BLaER1 (cell line): ENCODE measurements around the gene PCDH8.
A peak's percentile ranks its signal among the peaks of the same experiment; 100 is the strongest.

Experiments
- H3K27ac ChIP-seq: shearing (Covaris generic); formaldehyde crosslinking; 2 replicates; pipeline ENCODE4 v1.8.1; 2022
- H3K27me3 ChIP-seq: shearing (Covaris generic); formaldehyde crosslinking; 2 replicates; pipeline ENCODE4 v1.8.1; 2022
- H3K36me3 ChIP-seq: shearing (Covaris generic); formaldehyde crosslinking; 2 replicates; pipeline ENCODE4 v1.8.1; 2022
- H3K4me1 ChIP-seq: shearing (Covaris generic); formaldehyde crosslinking; 2 replicates; pipeline ENCODE4 v1.8.1; 2022
- H3K4me2 ChIP-seq: shearing (Covaris generic); formaldehyde crosslinking; 2 replicates; pipeline ENCODE4 v1.8.1; 2022
- H3K4me3 ChIP-seq: shearing (Covaris generic); formaldehyde crosslinking; 2 replicates; pipeline ENCODE4 v1.8.1; 2022
- H3K9ac ChIP-seq: shearing (Covaris generic); formaldehyde crosslinking; 2 replicates; pipeline ENCODE4 v1.8.1; 2022
- H3K9me3 ChIP-seq: shearing (Covaris generic); formaldehyde crosslinking; 2 replicates; pipeline ENCODE4 v1.8.1; 2022
- H4K20me1 ChIP-seq: shearing (Covaris generic); formaldehyde crosslinking; 2 replicates; pipeline ENCODE4 v1.8.1; 2022
- Cebpa-rat ChIP-seq: shearing (Covaris generic); IDR thresholded peaks from 2 replicates; pipeline ENCODE4 v1.8.1; 2022

PCDH8 gene

DNA sequence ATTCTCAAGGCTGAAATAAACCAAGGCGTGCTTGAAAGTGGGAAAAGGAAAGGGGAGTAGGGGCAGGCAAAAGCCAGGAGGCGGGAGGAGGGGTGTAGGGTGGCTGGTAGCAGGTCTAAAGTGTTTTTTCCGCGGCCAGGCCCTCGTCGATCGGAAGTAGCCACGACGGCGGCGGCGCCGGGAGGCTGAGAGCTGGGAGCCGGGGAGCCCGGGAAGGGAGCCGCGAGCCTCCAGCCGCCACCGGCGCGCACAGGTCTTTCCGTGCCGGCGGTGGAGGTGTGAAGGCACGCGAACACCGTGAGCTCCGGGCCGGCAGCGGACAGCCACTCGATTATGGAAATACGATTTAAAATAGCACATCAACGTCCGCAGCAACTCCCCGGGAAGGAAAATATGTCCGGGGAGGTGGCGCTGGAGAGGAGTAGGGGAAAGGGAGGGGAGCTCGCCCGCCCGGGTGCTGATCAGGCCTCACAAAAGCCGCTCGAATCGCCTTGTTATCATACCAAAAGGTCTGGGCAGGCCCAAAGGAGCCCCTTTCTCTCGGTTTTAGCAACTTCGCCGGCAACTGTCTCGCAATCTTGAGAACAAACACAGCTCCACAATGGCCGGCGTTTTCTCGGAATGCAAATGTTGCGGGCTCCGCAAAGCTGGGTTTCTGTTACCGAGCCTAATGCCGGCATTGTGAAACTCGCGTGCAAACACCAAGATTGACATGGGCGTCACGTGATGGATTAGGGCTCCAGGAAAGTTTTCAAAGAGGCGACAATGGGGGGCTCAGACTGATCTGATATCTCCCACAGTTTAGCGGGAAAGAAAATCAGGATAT lies 2.9 kb upstream of the PCDH8 start:
- Histone ChIP-seq H3K27me3 (no peaks in the 10 kb centered on the region), H3K4me3 (peak overlapping the region; percentile 65), H3K9me3 (peaks cover 40% of the 10 kb centered on the region)

DNA sequence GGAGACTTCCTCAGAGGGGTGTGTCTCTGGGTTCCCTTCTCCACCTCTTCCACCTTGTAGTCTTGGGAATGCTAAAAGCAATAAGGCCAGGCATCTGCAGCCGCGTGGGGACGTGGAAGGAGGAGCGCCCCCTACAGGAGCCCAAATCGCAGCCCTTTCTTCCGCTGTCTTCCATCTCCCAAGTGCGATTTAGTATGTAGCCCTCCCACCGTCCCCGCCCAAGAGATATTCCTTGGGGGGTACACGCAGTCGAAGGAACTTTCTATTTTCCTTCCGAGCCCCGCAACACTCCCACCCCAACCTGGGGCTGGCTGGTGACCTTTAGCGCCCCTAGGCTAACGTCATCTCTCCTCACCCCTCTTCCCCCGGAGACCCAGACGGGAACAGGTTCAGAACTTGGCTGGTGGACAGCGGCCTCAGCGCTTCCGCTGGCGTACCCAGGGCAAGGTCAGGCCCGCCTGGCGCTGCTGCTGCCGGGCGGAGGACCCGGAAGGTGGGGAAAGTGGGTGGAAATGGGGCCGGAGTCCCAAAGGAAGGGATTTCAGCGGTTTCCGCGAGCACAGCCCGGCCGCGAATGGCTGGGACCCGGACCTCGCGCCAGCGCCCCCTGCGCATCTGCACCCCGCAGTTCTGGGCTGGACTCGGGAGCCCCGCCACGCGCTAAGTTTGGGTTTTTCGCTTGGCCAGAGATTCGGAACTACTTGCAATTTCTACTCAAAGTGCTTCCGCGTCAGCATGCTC lies 2.1 kb upstream of the PCDH8 start:
- TF ChIP-seq Cebpa-rat, result no peak
- Histone ChIP-seq H3K36me3 (no peaks in the 10 kb centered on the region), H3K9ac (peak overlapping the region; percentile 27; the same call in 1 of the 2 replicates), H3K27me3 (no peaks in the 10 kb centered on the region), H3K9me3 (peaks cover 48% of the 10 kb centered on the region), H3K4me2 (peak overlapping the region; percentile 76), H3K4me3 (peak overlapping the region; percentile 65), H3K4me1 (0 out of 2 replicates have a peak, but pooled peaks cover 4% of the 10 kb centered on the region), H3K27ac (peak overlapping the region; percentile 44; the same call in 1 of the 2 replicates), H4K20me1 (no peaks in the 10 kb centered on the region)

More for the DNA sequence above, 2.9 kb upstream of the PCDH8 start:
- H3K4me2 ChIP-seq, result peak overlapping the region; percentile 76
- H3K27ac ChIP-seq, result peak overlapping the region; percentile 44; the same call in 1 of the 2 replicates
- no peaks in the 10 kb centered on the region for H3K36me3 ChIP-seq
- 0 out of 2 replicates have a peak, but pooled peaks cover 4% of the 10 kb centered on the region for H3K4me1 ChIP-seq
- no peak for TF ChIP-seq Cebpa-rat
- no peaks in the 10 kb centered on the region for H4K20me1 ChIP-seq
- H3K9ac ChIP-seq, result peak overlapping the region; percentile 27; the same call in 1 of the 2 replicates

- TF ChIP-seq Cebpa-rat, result no peak
- Histone ChIP-seq H3K36me3 (no peaks in the 10 kb centered on the region), H3K9ac (no peak overlapping the region), H3K4me3 (no peak overlapping the region), H3K27me3 (no peaks in the 10 kb centered on the region), H3K4me1 (0 out of 2 replicates have a peak, but pooled peaks cover 4% of the 10 kb centered on the region), H3K9me3 (peaks cover 53% of the 10 kb centered on the region), H3K27ac (no peak overlapping the region), H3K4me2 (no peak overlapping the region), H4K20me1 (no peaks in the 10 kb centered on the region)
These were observed 1.6 kb upstream of the PCDH8 start for GRCh38 chr13:52850072-52850395.

- Histone ChIP-seq H3K9ac (no peak overlapping the region), H3K9me3 (peaks cover 53% of the 10 kb centered on the region), H4K20me1 (no peaks in the 10 kb centered on the region), H3K36me3 (no peaks in the 10 kb centered on the region), H3K4me3 (no peak overlapping the region), H3K4me2 (no peak overlapping the region), H3K27me3 (no peaks in the 10 kb centered on the region), H3K4me1 (0 out of 2 replicates have a peak, but pooled peaks cover 4% of the 10 kb centered on the region), H3K27ac (no peak overlapping the region)
- no peak for TF ChIP-seq Cebpa-rat
These were observed 1.0 kb upstream of the PCDH8 start for GRCh38 chr13:52849291-52850071.

DNA sequence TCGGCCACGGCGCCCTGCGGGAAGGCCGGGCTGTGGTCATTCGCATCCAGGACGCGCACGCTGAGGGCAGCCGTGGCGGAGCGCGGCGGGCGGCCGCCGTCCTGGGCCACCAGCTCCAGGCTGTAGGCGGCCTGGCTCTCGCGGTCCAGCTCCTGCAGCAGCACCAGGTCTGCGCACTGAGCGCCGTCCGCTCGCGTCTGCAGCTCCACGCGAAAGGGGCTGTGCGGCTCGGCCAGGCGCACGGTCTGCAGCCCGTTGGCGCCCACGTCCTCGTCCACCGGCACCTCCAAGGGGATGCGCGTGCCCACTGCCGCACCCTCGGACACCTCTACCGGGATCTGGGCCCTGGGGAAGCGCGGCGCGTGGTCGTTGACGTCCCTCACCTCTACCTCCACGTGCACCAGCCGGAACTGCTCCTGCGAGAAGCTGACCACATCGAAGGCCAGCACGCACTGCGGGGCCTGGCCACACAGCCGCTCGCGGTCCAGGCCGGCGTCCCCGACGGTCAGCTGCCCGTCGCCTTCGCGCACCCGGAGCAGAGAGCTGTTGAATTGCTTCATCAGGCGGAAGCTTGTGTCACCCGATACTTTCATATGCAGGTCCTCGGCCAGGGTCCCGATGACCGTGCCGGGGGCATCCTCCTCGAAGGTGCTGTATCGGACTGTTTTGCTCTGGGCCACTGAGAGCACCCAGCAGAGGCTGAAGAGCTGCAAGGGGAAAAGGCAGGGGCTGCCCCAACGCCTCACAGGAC lies 583 bp downstream of the PCDH8 start:
- Histone ChIP-seq H3K4me2 (no peak overlapping the region), H3K27me3 (no peaks in the 10 kb centered on the region), H3K36me3 (no peaks in the 10 kb centered on the region), H3K4me3 (no peak overlapping the region), H3K27ac (no peak overlapping the region), H3K9ac (no peak overlapping the region), H3K9me3 (peaks cover 53% of the 10 kb centered on the region), H3K4me1 (0 out of 2 replicates have a peak, but pooled peaks cover 4% of the 10 kb centered on the region), H4K20me1 (no peaks in the 10 kb centered on the region)
- no peak for TF ChIP-seq Cebpa-rat

DNA sequence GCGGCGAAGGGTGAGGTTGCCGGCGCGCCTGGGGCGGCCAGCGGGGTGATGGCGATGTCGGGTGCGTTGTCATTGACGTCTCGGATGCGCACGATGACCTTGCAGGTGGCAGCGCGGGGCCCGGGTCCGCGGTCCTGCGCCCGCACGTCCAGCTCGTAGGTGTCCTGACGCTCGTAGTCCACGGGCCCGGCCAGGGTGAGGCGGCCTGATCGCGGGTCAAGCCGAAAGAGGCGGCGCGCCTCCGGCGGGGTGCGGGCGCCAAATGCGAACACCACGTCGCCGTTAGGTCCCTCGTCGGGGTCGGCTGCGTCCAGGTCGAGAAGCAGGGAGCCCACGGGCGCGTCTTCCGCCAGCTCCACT lies 1.1 kb downstream of the PCDH8 start:
- Histone ChIP-seq H3K27me3 (no peaks in the 10 kb centered on the region), H3K27ac (no peak overlapping the region), H4K20me1 (no peaks in the 10 kb centered on the region), H3K4me3 (no peak overlapping the region), H3K36me3 (no peaks in the 10 kb centered on the region), H3K9ac (no peak overlapping the region), H3K4me1 (0 out of 2 replicates have a peak, but pooled peaks cover 4% of the 10 kb centered on the region), H3K4me2 (no peak overlapping the region), H3K9me3 (peaks cover 53% of the 10 kb centered on the region)
- TF ChIP-seq Cebpa-rat, result no peak

- Histone ChIP-seq H3K27me3 (no peaks in the 10 kb centered on the region), H3K36me3 (no peaks in the 10 kb centered on the region), H3K4me1 (0 out of 2 replicates have a peak, but pooled peaks cover 4% of the 10 kb centered on the region), H3K4me2 (no peak overlapping the region), H3K9ac (no peak overlapping the region), H3K9me3 (peaks cover 53% of the 10 kb centered on the region), H4K20me1 (no peaks in the 10 kb centered on the region), H3K4me3 (no peak overlapping the region; the same call in 1 of the 2 replicates), H3K27ac (no peak overlapping the region)
- no peak for TF ChIP-seq Cebpa-rat
These were observed 1.7 kb downstream of the PCDH8 start for GRCh38 chr13:52846567-52847321.

- Histone ChIP-seq H3K9ac (no peak overlapping the region), H3K27me3 (no peaks in the 10 kb centered on the region), H3K27ac (no peak overlapping the region), H3K9me3 (peaks cover 47% of the 10 kb centered on the region), H3K36me3 (no peaks in the 10 kb centered on the region), H4K20me1 (no peaks in the 10 kb centered on the region), H3K4me3 (no peak overlapping the region), H3K4me1 (no peaks in the 10 kb centered on the region), H3K4me2 (no peak overlapping the region)
- no peak for TF ChIP-seq Cebpa-rat
These were observed 2.5 kb downstream of the PCDH8 start for GRCh38 chr13:52845766-52846566.
